ENCODE data around the gene ANO10.
"Not testable (repeated sequence)": the region's sequence is repeated elsewhere in the genome, so short reads cannot be mapped to it uniquely, and the experiment has no call there.

Gene ANO10

GRCh38 chr3:43465109-43465508, 156.7 kb downstream of the ANO10 start:
- DNase-seq = no peak

GRCh38 chr3:43462566-43462965, 159.2 kb downstream of the ANO10 start:
- not testable (repeated sequence) for DNase-seq

- no peak for DNase-seq
These were observed 160.5 kb downstream of the ANO10 start for GRCh38 chr3:43461345-43461744.

- not testable (repeated sequence) for DNase-seq
These were observed 164.8 kb downstream of the ANO10 start for GRCh38 chr3:43457038-43457437.

GRCh38 chr3:43455233-43455632, 166.6 kb downstream of the ANO10 start:
- no peak for DNase-seq

GRCh38 chr3:43453981-43454380, 167.8 kb downstream of the ANO10 start:
- DNase-seq = no peak

GRCh38 chr3:43451670-43452254, 170.0 kb downstream of the ANO10 start:
- no peak for DNase-seq

GRCh38 chr3:43448098-43448497, 173.7 kb downstream of the ANO10 start:
- no peak for DNase-seq

- DNase-seq = no peak
These were observed 176.0 kb downstream of the ANO10 start for GRCh38 chr3:43445820-43446219.

- no peak for DNase-seq
These were observed 178.9 kb downstream of the ANO10 start for GRCh38 chr3:43442872-43443395.

GRCh38 chr3:43436507-43437140, 185.2 kb downstream of the ANO10 start:
- DNase-seq = no peak

- no peak for DNase-seq
These were observed 186.1 kb downstream of the ANO10 start for GRCh38 chr3:43435706-43436105.

- DNase-seq = no peak
These were observed 187.4 kb downstream of the ANO10 start for GRCh38 chr3:43434431-43434830.

- DNase-seq = no peak
These were observed 189.3 kb downstream of the ANO10 start for GRCh38 chr3:43432462-43432861.

- DNase-seq = no peak
These were observed 195.4 kb downstream of the ANO10 start for GRCh38 chr3:43426388-43426787.

- DNase-seq = no peak
These were observed 196.0 kb downstream of the ANO10 start for GRCh38 chr3:43425829-43426228.

GRCh38 chr3:43423639-43424038, 198.2 kb downstream of the ANO10 start:
- DNase-seq = no peak

GRCh38 chr3:43423142-43423541, 198.7 kb downstream of the ANO10 start:
- no peak for DNase-seq

GRCh38 chr3:43418601-43419272, 203.1 kb downstream of the ANO10 start:
- no peak for DNase-seq

- DNase-seq = no peak
These were observed 204.7 kb downstream of the ANO10 start for GRCh38 chr3:43417133-43417532.

GRCh38 chr3:43415088-43415487, 206.7 kb downstream of the ANO10 start:
- DNase-seq = no peak

GRCh38 chr3:43413676-43414368, 208.0 kb downstream of the ANO10 start:
- DNase-seq = no peak

GRCh38 chr3:43411429-43411828, 210.4 kb downstream of the ANO10 start:
- DNase-seq = no peak

GRCh38 chr3:43410592-43410991, 211.2 kb downstream of the ANO10 start:
- DNase-seq = no peak

Measured in activated CD4-positive, alpha-beta T cell treated with anti-CD3 and anti-CD28 coated beads for 1 hour (primary cell).